ENCODE data around the gene SLC6A2.

The SLC6A2 gene

DNA sequence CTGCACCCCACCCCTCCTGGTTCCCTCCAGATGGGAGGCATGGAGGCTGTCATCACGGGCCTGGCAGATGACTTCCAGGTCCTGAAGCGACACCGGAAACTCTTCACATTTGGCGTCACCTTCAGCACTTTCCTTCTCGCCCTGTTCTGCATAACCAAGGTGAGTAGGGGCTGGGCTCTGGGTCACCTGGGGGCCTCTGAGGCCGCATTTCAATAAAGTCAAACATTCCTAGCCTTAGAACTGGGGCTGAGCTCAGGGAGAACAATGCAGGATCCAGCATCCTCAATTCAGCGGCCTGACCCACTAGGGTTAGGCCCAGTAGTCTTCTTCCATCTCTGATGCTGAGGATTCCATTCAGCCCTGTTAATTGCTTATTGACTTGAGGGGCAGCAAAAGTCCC, 42.1 kb downstream of the SLC6A2 start:
- no peaks in the 10 kb centered on the region for H3K4me1 ChIP-seq (ENCODE audit: control insufficient read depth, insufficient read depth, low read length, poor library complexity, severe bottlenecking)
- no peaks in the 10 kb centered on the region for H3K36me3 ChIP-seq (ENCODE audit: control insufficient read depth, insufficient read depth, low read length)
- no peak overlapping the region for H3K4me3 ChIP-seq (ENCODE audit: extremely low read depth, insufficient read depth, low read length, poor library complexity, severe bottlenecking)
- H3K27ac ChIP-seq (ENCODE audit: low read depth, low read length, severe bottlenecking), result no peak overlapping the region
- WGBS, 2 experiments (ENCODE audit: insufficient coverage in 2 of 2), result 75 to 77% methylated on average over 7 of the region's 7 CpGs
- no peaks in the 10 kb centered on the region for H3K9me3 ChIP-seq (ENCODE audit: control insufficient read depth, low read length)

DNA sequence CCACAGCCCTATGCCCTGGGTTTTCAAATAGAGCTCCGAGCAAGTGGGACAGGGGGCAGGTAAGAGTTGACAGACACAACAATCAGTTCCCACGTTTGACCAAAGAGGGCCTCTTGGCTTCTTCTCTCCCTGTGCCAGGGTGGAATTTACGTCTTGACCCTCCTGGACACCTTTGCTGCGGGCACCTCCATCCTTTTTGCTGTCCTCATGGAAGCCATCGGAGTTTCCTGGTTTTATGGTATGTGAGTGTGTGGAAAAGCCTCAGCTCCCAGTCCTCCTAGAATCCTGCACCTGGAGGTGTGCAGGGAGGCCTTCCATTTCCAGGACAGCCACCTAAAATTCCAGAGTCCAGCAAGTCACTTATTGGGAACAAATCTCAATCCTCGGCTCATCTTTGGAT, 42.5 kb downstream of the SLC6A2 start:
- Histone ChIP-seq H3K4me1 (ENCODE audit: control insufficient read depth, insufficient read depth, low read length, poor library complexity, severe bottlenecking) (no peaks in the 10 kb centered on the region), H3K9me3 (ENCODE audit: control insufficient read depth, low read length) (no peaks in the 10 kb centered on the region), H3K36me3 (ENCODE audit: control insufficient read depth, insufficient read depth, low read length) (no peaks in the 10 kb centered on the region), H3K27ac (ENCODE audit: low read depth, low read length, severe bottlenecking) (no peak overlapping the region), H3K4me3 (ENCODE audit: extremely low read depth, insufficient read depth, low read length, poor library complexity, severe bottlenecking) (no peak overlapping the region)
- WGBS, 2 experiments (ENCODE audit: insufficient coverage in 2 of 2), result 74 to 100% methylated on average over 2 to 3 of the region's 6 CpGs

DNA sequence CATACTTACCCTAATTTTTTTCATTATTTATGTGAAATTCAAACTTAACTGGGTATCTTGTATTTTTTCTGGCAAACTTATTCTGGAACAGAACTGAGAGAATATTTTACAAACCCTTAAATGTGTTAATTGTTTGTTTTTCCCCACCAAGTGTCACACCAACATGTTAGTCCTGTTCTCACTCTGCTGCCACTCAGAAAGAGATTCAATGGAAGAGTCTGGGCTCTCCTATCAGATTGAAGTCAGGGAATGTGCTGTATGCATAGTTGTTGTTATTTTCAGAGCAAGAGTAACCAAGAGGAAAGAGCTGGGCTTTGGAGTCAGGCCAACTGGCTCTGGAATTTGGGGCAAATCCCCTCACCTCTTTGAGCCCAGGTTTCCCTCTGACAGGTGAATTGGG, 43.2 kb downstream of the SLC6A2 start:
- no peaks in the 10 kb centered on the region for H3K4me1 ChIP-seq (ENCODE audit: control insufficient read depth, insufficient read depth, low read length, poor library complexity, severe bottlenecking)
- H3K4me3 ChIP-seq (ENCODE audit: extremely low read depth, insufficient read depth, low read length, poor library complexity, severe bottlenecking), result no peak overlapping the region
- H3K9me3 ChIP-seq (ENCODE audit: control insufficient read depth, low read length), result no peaks in the 10 kb centered on the region
- no peak overlapping the region for H3K27ac ChIP-seq (ENCODE audit: low read depth, low read length, severe bottlenecking)
- no peaks in the 10 kb centered on the region for H3K36me3 ChIP-seq (ENCODE audit: control insufficient read depth, insufficient read depth, low read length)

DNA sequence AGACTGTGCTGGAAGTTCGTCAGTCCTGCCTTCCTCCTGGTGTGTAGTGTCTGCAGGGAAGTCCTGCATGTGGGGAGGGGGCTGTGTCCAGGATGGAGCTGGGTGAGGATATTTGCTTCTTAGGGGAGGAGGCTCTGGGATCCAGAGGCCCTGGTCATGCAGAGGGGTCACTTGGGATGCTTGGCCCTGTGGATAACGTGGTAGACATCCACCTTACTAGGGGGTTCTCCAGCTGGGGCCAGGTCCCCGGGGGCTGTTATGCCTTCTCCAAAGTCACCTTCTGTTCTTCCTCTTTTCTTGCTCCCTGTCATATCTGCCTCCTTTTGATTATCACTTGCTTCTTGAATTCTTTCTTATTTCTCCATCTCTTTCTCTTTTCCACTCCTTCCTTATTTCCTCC, 43.8 kb downstream of the SLC6A2 start:
- no peaks in the 10 kb centered on the region for H3K9me3 ChIP-seq (ENCODE audit: control insufficient read depth, low read length)
- no peaks in the 10 kb centered on the region for H3K4me1 ChIP-seq (ENCODE audit: control insufficient read depth, insufficient read depth, low read length, poor library complexity, severe bottlenecking)
- no peak overlapping the region for H3K27ac ChIP-seq (ENCODE audit: low read depth, low read length, severe bottlenecking)
- 85% methylated on average over 3 of the region's 3 CpGs for whole genome bisulfite sequencing, 2 experiments (ENCODE audit: insufficient coverage in 2 of 2)
- no peak overlapping the region for H3K4me3 ChIP-seq (ENCODE audit: extremely low read depth, insufficient read depth, low read length, poor library complexity, severe bottlenecking)
- no peaks in the 10 kb centered on the region for H3K36me3 ChIP-seq (ENCODE audit: control insufficient read depth, insufficient read depth, low read length)

DNA sequence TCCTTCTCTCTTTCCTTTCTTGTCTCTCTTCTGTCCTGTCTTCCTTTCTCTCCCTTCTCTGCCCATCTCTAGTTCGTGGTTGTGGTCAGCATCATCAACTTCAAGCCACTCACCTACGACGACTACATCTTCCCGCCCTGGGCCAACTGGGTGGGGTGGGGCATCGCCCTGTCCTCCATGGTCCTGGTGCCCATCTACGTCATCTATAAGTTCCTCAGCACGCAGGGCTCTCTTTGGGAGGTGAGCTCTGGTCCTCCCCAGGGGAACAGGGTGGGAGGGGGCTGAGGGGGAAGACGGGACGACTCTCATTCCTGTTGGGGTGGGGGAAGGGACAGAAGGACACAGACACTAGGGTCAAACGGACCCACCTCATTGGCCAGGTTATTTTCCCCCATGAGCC, 44.3 kb downstream of the SLC6A2 start:
- H3K4me1 ChIP-seq (ENCODE audit: control insufficient read depth, insufficient read depth, low read length, poor library complexity, severe bottlenecking), result no peaks in the 10 kb centered on the region
- 90% methylated on average over 2 to 6 of the region's 10 CpGs for WGBS, 2 experiments (ENCODE audit: insufficient coverage in 2 of 2)
- no peaks in the 10 kb centered on the region for H3K9me3 ChIP-seq (ENCODE audit: control insufficient read depth, low read length)
- H3K4me3 ChIP-seq (ENCODE audit: extremely low read depth, insufficient read depth, low read length, poor library complexity, severe bottlenecking), result no peak overlapping the region
- no peaks in the 10 kb centered on the region for H3K36me3 ChIP-seq (ENCODE audit: control insufficient read depth, insufficient read depth, low read length)
- no peak overlapping the region for H3K27ac ChIP-seq (ENCODE audit: low read depth, low read length, severe bottlenecking)

DNA sequence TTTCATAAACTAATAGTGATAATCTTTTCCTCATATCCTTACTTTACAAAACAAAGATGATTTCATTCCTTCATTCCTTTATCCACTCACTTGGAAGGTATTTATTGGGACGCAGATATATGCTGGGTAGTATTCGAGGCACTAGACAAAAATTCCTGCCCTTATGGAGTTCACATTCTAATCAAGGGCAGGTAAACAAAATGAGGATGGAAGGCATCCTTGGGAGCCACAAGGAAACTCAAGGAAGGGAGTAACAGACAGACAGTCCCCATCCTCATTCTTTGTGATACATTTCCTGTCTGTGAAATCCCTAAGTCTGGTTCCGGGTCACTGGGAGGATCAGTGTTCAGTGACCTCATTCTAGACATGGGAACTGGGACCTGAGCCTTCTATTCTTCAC, 45.2 kb downstream of the SLC6A2 start:
- Histone ChIP-seq H3K4me3 (ENCODE audit: extremely low read depth, insufficient read depth, low read length, poor library complexity, severe bottlenecking) (no peak overlapping the region), H3K36me3 (ENCODE audit: control insufficient read depth, insufficient read depth, low read length) (no peaks in the 10 kb centered on the region), H3K27ac (ENCODE audit: low read depth, low read length, severe bottlenecking) (no peak overlapping the region), H3K9me3 (ENCODE audit: control insufficient read depth, low read length) (no peaks in the 10 kb centered on the region), H3K4me1 (ENCODE audit: control insufficient read depth, insufficient read depth, low read length, poor library complexity, severe bottlenecking) (no peaks in the 10 kb centered on the region)
- WGBS, 2 experiments (ENCODE audit: insufficient coverage in 2 of 2), result no CpG with 5 or more reads among the region's 3 CpGs

DNA sequence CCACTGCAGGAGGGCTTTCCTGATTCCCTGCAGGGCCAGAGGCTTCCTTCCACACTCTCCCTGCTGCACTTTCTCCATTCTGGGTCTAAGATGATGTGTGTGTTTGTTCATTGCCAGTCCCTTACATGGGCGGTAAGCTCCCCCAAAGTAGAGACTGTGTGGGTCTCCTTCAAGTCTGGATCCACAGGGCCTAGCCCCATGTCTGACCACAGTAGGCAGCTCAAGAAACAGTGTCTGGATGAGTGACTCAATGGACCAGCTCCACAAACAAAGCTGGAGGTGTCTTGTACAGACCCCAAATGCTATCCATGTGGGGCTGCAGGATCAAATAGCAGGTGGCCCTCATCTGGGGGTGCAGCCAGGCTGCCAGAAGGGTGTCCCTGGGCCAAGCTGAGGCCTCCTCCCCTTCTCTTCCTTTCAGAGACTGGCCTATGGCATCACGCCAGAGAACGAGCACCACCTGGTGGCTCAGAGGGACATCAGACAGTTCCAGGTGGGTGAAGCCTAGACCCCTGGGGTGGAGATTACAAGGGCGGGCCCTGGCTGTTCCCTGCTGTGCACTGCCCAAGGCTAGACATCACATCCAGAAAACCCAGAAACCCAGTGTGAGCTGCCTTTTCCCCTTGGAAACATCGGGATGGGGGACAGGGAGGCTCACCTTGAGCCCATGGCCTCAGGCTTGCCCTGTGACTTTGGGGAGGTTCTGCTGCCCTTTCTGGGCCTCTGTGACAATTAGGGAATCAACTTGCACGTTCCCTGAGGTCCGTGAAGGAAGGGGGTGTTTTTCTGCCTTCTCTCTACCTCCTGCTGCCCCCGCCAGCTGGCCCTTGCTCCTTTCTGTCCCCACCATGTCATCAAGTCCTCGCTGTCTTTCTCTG, 45.9 kb downstream of the SLC6A2 start:
- 48 to 78% methylated on average over 6 of the region's 9 CpGs for WGBS, 2 experiments (ENCODE audit: insufficient coverage in 2 of 2)
- H3K4me1 ChIP-seq (ENCODE audit: control insufficient read depth, insufficient read depth, low read length, poor library complexity, severe bottlenecking), result no peaks in the 10 kb centered on the region
- H3K4me3 ChIP-seq (ENCODE audit: extremely low read depth, insufficient read depth, low read length, poor library complexity, severe bottlenecking), result no peak overlapping the region
- no peak overlapping the region for H3K27ac ChIP-seq (ENCODE audit: low read depth, low read length, severe bottlenecking)
- H3K9me3 ChIP-seq (ENCODE audit: control insufficient read depth, low read length), result no peaks in the 10 kb centered on the region
- H3K36me3 ChIP-seq (ENCODE audit: control insufficient read depth, insufficient read depth, low read length), result no peaks in the 10 kb centered on the region

DNA sequence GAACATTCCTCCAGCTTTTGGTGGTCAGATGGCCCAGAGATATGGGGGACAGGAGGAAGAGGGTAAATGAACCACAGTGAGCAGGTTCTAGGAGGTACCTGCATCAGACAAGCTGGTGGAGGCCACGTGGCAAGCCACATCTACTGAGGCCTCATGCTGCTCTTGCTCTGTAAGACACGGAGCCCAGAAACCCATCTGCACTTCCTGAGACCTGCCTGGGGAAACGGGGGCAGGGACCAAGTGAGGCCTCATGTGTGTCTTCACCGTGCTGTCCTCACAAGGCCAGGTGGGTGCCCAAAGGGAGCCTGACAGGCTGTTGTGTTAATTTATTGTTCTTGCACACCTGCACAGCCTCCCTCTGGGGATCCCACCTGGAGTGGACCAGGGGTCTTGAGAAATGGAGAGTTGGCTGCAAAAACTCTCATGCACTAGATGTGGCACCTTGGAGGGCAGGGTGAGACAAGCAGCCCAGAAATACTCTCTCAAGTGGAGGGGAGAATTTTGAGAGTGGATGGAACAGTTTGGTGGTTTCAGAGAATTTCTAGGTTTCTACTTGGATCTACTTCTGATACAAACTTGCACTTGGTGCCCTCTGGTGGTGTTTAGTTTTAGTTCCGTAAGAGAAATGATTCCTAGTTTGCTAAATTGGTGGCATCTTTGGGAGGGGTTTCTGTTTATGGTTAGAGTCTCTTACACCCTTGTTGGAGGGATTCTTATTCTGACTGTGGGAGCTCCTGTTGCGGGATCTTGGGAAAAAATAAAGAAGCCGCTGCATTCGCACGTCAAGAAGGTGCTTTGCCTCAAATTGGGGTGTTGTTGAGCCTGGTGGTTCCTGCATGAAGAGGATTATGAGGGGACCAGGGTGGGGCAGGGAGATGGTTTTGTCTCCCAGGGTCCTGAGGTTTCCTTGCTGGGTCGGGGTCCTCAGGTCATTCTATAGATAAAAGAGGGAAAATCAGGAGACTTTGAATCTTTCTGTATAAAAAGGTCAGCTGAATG, 47.5 kb downstream of the SLC6A2 start:
- H3K4me3 ChIP-seq (ENCODE audit: extremely low read depth, insufficient read depth, low read length, poor library complexity, severe bottlenecking), result no peak overlapping the region
- no peaks in the 10 kb centered on the region for H3K9me3 ChIP-seq (ENCODE audit: control insufficient read depth, low read length)
- no peaks in the 10 kb centered on the region for H3K36me3 ChIP-seq (ENCODE audit: control insufficient read depth, insufficient read depth, low read length)
- no peaks in the 10 kb centered on the region for H3K4me1 ChIP-seq (ENCODE audit: control insufficient read depth, insufficient read depth, low read length, poor library complexity, severe bottlenecking)
- 51 to 53% methylated on average over 9 to 10 of the region's 10 CpGs for WGBS, 2 experiments (ENCODE audit: insufficient coverage in 2 of 2)
- no peak overlapping the region for H3K27ac ChIP-seq (ENCODE audit: low read depth, low read length, severe bottlenecking)

DNA sequence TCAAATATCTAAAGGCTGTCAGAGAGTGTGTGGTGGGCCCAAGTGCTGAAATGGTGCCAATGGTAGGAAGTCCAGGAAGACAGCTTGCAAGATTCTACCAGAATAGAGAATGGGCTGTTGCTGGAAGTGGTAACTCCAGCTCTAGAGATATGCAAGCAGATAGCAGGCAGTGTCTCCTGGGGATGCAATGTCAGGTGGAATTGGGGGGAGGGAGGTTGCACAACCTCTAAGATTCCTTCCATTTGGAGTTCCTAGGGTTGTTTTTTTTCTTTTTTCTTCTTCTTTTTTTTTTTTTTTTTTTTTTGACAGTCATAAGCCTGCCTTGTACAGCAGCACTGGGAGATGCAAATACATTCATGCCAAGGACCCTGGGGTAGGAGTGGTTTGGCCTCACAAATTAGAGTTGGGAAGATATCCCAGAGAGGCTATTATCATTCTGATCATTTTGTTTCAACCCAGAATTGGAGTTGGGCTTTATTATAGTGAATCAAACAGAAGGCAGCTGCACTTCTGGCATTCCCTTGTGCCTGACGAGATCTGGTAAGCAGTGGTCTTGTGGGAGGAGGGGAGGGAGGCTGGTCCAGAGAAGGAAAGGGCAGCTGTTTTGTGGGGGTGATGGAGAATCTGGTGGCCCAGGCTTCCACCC, 51.1 kb downstream of the SLC6A2 start:
- H3K27ac ChIP-seq (ENCODE audit: low read depth, low read length, severe bottlenecking), result no peak overlapping the region
- H3K9me3 ChIP-seq (ENCODE audit: control insufficient read depth, low read length), result no peaks in the 10 kb centered on the region
- H3K4me1 ChIP-seq (ENCODE audit: control insufficient read depth, insufficient read depth, low read length, poor library complexity, severe bottlenecking), result no peaks in the 10 kb centered on the region
- H3K36me3 ChIP-seq (ENCODE audit: control insufficient read depth, insufficient read depth, low read length), result no peaks in the 10 kb centered on the region
- H3K4me3 ChIP-seq (ENCODE audit: extremely low read depth, insufficient read depth, low read length, poor library complexity, severe bottlenecking), result no peak overlapping the region
- 86% methylated on average over 1 of the region's 1 CpG for WGBS, 2 experiments (ENCODE audit: insufficient coverage in 2 of 2)

DNA sequence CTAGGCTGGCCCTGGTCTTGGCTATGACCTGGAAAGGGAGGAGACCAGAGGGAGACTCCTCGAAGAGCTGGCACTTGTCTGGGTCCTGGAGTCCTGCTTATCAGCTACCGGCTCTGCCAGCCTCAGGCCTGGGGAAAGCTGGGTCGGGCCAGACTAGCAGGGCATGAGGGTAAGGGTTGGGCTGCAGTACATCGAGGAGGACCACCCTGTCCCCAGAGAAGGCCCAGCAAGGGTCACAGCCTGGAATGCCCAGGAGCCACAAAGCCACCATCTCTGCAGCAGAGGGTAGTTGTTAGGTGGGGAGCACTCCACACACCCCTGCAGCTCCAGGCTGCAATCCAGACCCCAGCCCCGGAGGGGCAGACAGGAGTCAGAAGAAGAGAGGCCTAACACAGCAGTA, 54.0 kb downstream of the SLC6A2 start:
- Histone ChIP-seq H3K4me3 (ENCODE audit: extremely low read depth, insufficient read depth, low read length, poor library complexity, severe bottlenecking) (no peak overlapping the region), H3K4me1 (ENCODE audit: control insufficient read depth, insufficient read depth, low read length, poor library complexity, severe bottlenecking) (no peaks in the 10 kb centered on the region), H3K27ac (ENCODE audit: low read depth, low read length, severe bottlenecking) (no peak overlapping the region), H3K36me3 (ENCODE audit: control insufficient read depth, insufficient read depth, low read length) (no peaks in the 10 kb centered on the region), H3K9me3 (ENCODE audit: control insufficient read depth, low read length) (no peaks in the 10 kb centered on the region)
- WGBS, 2 experiments (ENCODE audit: insufficient coverage in 2 of 2), result 68 to 78% methylated on average over 4 to 5 of the region's 5 CpGs
